ENCODE measurements around the gene RPL21.

DNA sequence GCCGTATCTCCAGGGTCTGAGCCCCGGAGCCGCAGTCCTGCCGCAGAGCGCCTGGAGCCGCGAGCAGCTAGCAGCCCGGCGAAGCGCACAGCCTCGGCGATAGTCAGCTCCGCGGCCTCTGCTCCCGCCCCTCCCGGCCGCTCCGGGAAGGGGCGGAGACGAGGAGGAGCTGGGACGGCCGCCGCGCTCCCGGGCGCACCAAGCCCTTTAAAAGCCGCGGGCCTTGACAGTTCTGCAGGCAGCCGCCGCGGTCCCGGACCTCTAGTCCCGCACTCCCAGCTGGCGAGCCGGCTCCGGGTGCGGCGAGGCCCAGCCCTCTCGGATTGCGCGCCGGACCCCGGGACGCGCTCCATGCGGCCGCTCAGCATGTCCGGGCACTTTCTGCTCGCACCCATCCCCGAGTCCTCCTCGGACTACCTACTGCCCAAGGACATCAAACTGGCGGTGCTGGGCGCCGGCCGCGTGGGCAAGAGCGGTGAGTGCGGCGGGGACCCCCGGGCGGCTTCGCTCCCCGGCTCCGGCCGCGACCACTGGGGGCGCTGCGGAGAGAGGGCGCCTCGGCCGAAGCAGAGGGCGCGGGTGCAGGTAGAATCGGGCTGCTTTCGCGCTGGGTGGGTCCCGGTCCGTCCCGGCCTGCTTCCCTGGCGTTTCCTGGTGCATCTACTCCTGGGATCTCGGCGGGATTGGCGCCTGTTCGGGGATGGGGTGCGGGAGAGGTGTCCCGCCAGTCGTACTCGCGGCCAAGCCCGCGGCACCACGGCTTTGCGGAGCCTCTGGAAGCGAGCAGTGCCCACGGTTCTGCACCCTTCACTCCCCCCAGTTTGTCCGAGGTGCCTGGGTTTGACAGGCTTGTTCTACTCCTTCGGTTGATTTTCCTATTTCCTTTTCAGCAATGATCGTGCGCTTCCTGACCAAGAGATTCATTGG lies 19.5 kb downstream of the RPL21 start, which contains the start of gene RASL11A:
- TF ChIP-seq, protein P1, sequence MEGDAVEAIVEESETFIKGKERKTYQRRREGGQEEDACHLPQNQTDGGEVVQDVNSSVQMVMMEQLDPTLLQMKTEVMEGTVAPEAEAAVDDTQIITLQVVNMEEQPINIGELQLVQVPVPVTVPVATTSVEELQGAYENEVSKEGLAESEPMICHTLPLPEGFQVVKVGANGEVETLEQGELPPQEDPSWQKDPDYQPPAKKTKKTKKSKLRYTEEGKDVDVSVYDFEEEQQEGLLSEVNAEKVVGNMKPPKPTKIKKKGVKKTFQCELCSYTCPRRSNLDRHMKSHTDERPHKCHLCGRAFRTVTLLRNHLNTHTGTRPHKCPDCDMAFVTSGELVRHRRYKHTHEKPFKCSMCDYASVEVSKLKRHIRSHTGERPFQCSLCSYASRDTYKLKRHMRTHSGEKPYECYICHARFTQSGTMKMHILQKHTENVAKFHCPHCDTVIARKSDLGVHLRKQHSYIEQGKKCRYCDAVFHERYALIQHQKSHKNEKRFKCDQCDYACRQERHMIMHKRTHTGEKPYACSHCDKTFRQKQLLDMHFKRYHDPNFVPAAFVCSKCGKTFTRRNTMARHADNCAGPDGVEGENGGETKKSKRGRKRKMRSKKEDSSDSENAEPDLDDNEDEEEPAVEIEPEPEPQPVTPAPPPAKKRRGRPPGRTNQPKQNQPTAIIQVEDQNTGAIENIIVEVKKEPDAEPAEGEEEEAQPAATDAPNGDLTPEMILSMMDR (IDR thresholded peaks at IDR 0.05): peak; percentile 96
- no peak for TF ChIP-seq ZFX (IDR thresholded peaks at IDR 0.05; ENCODE audit: borderline replicate concordance)
